Brain pericyte (primary cell): ENCODE measurements around the gene LTB.

Experiments used
- DNase-seq: peaks from one replicate; pipeline ENCODE4 v3.0.0-alpha.2; 2012; ENCODE audit warnings: low read depth, low spot score

The LTB gene

DNA sequence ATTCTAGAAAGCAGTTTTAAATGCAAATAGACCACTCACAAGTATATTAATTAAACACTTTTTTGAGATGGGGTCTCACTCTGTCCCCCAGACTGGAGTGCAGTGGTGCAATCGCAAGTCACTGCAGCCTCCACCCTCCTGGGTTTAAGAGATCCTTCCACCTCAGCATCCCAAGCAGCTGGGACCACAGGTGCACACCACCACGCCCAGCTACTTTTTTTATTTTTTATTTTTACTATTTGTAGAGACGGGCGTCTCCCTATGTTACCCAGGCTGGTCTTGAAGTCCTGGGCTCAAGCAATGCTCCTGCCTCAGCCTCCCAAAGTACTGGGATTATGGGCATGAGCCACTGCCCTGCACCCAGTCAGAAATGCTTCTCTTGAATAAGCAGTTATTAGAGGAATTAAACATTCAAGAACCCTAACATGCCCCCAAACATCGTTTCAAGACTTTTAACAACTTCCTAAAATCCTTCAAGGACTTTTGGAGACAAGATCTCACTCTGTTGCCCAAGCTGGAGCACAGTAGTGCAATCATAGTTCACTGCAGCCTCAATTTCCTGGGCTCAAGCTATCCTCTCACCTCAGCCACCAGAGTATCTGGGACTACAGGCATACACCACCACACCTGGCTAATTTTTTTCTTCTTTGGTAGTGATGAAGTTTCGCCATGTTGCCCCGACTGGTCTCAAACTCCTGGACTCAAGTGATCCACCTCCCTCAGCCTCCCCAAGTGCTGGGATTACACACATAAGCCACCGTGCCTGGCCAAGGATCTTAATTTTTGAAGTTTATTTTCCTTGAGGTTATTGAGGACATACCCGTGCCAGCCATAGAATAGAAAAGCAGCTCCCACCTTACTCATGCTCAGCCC, 50.2 kb downstream of the LTB start:
- no peak for DNase-seq

DNA sequence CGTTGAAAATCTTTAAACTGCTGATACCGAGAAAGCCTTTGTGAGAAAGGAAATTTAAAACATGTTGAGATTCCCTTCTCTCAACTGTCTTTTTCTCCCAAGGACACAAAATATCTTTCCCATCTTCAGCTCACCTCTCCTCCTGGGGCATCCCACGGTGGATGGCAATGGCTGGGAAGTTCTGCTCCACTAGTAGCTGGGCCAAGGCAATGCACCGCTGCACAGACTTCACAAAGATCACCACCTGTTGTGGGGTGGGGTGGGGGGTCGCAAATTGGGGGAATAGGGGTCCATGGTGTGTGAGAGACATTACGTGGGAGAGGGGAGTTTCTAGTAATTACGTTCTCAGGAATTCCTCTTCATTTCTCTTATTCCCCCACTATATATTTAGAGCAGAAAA, 51.1 kb downstream of the LTB start:
- DNase-seq = no peak

- no peak for DNase-seq
Measured at GRCh38 chr6:31530659-31531058, 51.6 kb downstream of the LTB start.
